Medulla oblongata (tissue), 1 donor: ENCODE data around the gene YIF1B.
"Not testable (repeated sequence)": the region's sequence is repeated elsewhere in the genome, so short reads cannot be mapped to it uniquely, and the experiment has no call there.

Source experiments
- DNase-seq: peaks from one replicate; pipeline ENCODE4 v3.0.0-alpha.2; 2015; ENCODE audit errors: extremely low spot score

The YIF1B gene

GRCh38 chr19:38315657-38316476 lies at the start of gene YIF1B:
YIF1B (minus strand) TSS chr19:38315947; CDS start chr19:38315917, 30 bp downstream.
- DNase-seq: peak; percentile 98

GRCh38 chr19:38362946-38363688 lies 47.4 kb upstream of the YIF1B start:
- DNase-seq: not testable (repeated sequence)

GRCh38 chr19:38362076-38362945 lies 46.6 kb upstream of the YIF1B start:
- DNase-seq: peak; percentile 14

GRCh38 chr19:38361633-38362075 lies 45.9 kb upstream of the YIF1B start:
- peak; percentile 45 for DNase-seq

- DNase-seq: no peak
Observed at GRCh38 chr19:38360839-38361631, 45.3 kb upstream of the YIF1B start.

- no peak for DNase-seq
Observed at GRCh38 chr19:38360351-38360750, 44.6 kb upstream of the YIF1B start.

GRCh38 chr19:38359242-38360021 lies 43.7 kb upstream of the YIF1B start:
- no peak for DNase-seq

- DNase-seq: no peak
Observed at GRCh38 chr19:38358071-38358470, 42.3 kb upstream of the YIF1B start.

GRCh38 chr19:38355728-38356725 lies 40.3 kb upstream of the YIF1B start:
- DNase-seq: no peak

GRCh38 chr19:38352611-38353010 lies 36.9 kb upstream of the YIF1B start:
- DNase-seq: no peak

GRCh38 chr19:38351865-38352395 lies 36.2 kb upstream of the YIF1B start:
- no peak for DNase-seq

- DNase-seq: no peak
Observed at GRCh38 chr19:38350883-38351282, 35.1 kb upstream of the YIF1B start.

- no peak for DNase-seq
Observed at GRCh38 chr19:38346837-38347236, 31.1 kb upstream of the YIF1B start.

GRCh38 chr19:38340927-38341326 lies 25.2 kb upstream of the YIF1B start:
- DNase-seq: no peak

GRCh38 chr19:38339011-38339410 lies 23.3 kb upstream of the YIF1B start:
- DNase-seq: not testable (repeated sequence)

- no peak for DNase-seq
Observed at GRCh38 chr19:38337360-38337653, 21.6 kb upstream of the YIF1B start.

GRCh38 chr19:38336638-38337359 lies 21.1 kb upstream of the YIF1B start:
- DNase-seq: peak; percentile 93

- DNase-seq: peak; percentile 97
Observed at GRCh38 chr19:38335949-38336637, 20.3 kb upstream of the YIF1B start.
